Activated B cell treated with CpG ODN at 0.5 μM for 24 hours (primary cell): ENCODE data around the gene NEBL. TPM values are rescaled to one million over a fixed set of nuclear protein-coding genes. Genes with fewer than 3 reads are reported as not detected.

Experiments
- ATAC-seq: fragments of 200-7000 bp; cut with Tn5 transposase; one replicate; pipeline ENCODE4 v1.10.0; 2021; ENCODE audit warnings: low read depth, mild to moderate bottlenecking, moderate library complexity
- CTCF ChIA-PET: fragments of 350-600 bp; sonication (Branson Sonifier 250); formaldehyde crosslinking; loops from one replicate; lab custom pipeline; 2021; ENCODE audit warnings: antibody characterized with exemption; lab: Charles Lee
- POLR2A ChIA-PET: fragments of 350-600 bp; sonication (Branson Sonifier 250); formaldehyde crosslinking; loops from one replicate; lab custom pipeline; 2021; ENCODE audit warnings: antibody characterized with exemption; lab: Charles Lee
- DNase-seq: peaks from one replicate; pipeline ENCODE4 v3.0.0; 2022
- H3K27ac Mint-ChIP-seq: one replicate; pipeline ENCODE4 v1.8.0; 2020; ENCODE audit warnings: mixed read lengths
- H3K27me3 Mint-ChIP-seq: one replicate; pipeline ENCODE4 v1.8.0; 2021; ENCODE audit warnings: mixed read lengths
- H3K36me3 Mint-ChIP-seq: one replicate; pipeline ENCODE4 v1.8.0; 2021; ENCODE audit warnings: low read depth, mixed read lengths
- H3K4me1 Mint-ChIP-seq: one replicate; pipeline ENCODE4 v1.8.0; 2021; ENCODE audit warnings: mixed read lengths
- H3K4me3 Mint-ChIP-seq: one replicate; pipeline ENCODE4 v1.8.0; 2020; ENCODE audit warnings: mild to moderate bottlenecking, mixed read lengths
- H3K9me3 Mint-ChIP-seq: one replicate; pipeline ENCODE4 v1.8.0; 2020; ENCODE audit warnings: mixed read lengths
- intact Hi-C: fragments of 100-400 bp; cut with micrococcal nuclease; formaldehyde crosslinking; loops from one replicate; pipeline ENCODE4 v1.15.1; 2024
- total RNA-seq: library from RNA; stranded (reverse); gene quantifications from 2 replicates; pipeline ENCODE4 v1.2.3, GENCODE V29; 2022
- TF ChIP-seq, protein P1 (sequence below): fragments of 200-600 bp; IDR thresholded peaks from one replicate; pipeline ENCODE4 v1.8.0; 2022; ENCODE audit warnings: antibody characterized with exemption, mild to moderate bottlenecking

NEBL gene
- total RNA-seq, 1 donor from 2014 or later = not detected

DNA sequence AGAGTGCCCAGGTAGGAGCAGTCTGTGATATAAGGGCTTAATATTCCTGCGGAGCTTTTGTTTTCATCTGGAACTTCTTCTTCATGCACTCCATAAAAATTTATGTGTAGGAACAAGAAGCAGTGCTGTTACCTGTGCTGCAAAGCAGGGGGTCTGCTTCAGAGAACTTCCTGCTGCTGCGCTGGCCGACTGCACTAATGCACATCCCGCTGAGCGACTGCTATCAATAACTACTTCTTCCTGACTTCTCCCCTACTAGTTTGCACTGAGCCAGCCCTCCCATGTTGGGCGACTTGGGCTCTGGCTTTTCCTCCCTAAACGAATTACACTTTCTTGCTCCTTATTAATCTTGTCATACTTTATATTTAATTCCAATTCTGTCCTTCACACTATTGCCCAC is 150.3 kb downstream of the NEBL start:
- no peak for ATAC-seq
- Mint-ChIP-seq H3K36me3 (no peaks in the 10 kb centered on the region), H3K9me3 (peaks cover 13% of the 10 kb centered on the region), H3K27ac (no peak overlapping the region), H3K27me3 (no peaks in the 10 kb centered on the region), H3K4me1 (no peaks in the 10 kb centered on the region), H3K4me3 (no peak overlapping the region)
- POLR2A ChIA-PET = no interaction called here
- intact Hi-C loops = no loop called here
- no peak for DNase-seq
- TF ChIP-seq, protein P1, sequence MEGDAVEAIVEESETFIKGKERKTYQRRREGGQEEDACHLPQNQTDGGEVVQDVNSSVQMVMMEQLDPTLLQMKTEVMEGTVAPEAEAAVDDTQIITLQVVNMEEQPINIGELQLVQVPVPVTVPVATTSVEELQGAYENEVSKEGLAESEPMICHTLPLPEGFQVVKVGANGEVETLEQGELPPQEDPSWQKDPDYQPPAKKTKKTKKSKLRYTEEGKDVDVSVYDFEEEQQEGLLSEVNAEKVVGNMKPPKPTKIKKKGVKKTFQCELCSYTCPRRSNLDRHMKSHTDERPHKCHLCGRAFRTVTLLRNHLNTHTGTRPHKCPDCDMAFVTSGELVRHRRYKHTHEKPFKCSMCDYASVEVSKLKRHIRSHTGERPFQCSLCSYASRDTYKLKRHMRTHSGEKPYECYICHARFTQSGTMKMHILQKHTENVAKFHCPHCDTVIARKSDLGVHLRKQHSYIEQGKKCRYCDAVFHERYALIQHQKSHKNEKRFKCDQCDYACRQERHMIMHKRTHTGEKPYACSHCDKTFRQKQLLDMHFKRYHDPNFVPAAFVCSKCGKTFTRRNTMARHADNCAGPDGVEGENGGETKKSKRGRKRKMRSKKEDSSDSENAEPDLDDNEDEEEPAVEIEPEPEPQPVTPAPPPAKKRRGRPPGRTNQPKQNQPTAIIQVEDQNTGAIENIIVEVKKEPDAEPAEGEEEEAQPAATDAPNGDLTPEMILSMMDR = no peak
- CTCF ChIA-PET = no interaction called here

DNA sequence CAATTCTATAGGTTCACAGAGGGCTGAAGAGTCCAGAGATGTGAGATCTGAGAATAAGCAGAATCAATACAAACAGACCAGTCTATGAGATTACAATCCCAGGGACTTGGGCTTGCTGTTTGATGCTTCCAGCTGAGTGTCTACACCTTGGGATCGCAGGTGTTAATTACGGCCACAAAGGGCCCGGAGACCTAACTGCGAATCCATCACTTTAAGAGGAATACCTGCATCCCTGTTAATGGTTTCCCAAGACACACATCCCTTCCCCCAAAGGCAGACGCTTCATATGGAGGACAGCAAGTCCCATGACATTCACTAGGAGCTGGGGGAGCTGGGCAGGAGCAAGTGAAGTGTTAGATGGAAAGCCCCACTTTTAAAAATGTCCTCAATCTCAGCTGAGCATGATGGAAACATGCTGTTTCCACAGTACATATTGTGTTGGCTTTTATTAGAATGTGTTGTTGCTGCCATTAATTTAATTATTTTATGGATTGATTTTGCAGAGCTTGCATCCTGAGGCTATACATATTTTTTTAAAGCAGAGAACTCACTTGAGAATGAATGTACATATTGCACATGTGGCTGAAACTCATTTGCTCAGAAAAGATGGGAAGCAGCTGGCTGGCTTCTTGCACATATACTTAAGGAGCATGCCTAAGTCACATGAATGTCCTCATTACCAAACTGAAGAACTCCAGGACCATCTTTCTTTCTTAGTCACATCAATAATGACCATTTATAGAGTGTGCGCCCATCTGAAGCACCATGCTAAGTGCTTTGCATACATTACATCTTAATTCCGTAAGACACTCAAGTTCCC is 151.3 kb downstream of the NEBL start:
- Mint-ChIP-seq H3K4me3 (no peak overlapping the region), H3K36me3 (no peaks in the 10 kb centered on the region), H3K9me3 (peaks cover 11% of the 10 kb centered on the region), H3K27me3 (no peaks in the 10 kb centered on the region), H3K4me1 (no peaks in the 10 kb centered on the region), H3K27ac (no peak overlapping the region)
- TF ChIP-seq, protein P1 = no peak
- POLR2A ChIA-PET = no interaction called here
- ATAC-seq = no peak
- DNase-seq = no peak
- intact Hi-C loops = no loop called here
- CTCF ChIA-PET = no interaction called here

DNA sequence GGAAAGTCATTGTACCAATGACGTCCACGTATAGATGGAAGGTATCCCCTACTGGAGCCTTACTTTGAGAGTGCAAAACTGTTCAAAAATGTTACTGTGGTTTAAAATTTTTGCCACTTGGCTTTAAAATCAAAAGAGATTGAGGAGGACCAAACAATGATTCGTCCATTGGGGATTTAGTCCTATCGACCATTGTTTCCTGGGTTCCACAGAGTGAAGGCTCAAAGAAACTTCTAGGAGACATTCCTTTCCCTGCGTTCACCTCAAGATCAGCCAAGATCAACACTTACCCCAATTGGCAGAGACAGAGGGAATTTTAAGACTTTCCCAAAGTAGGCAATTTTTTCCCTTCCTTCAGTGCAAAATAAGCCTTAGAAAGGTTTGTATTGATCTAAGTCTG is 152.3 kb downstream of the NEBL start:
- TF ChIP-seq, protein P1 = no peak
- Mint-ChIP-seq H3K36me3 (no peaks in the 10 kb centered on the region), H3K4me3 (no peak overlapping the region), H3K4me1 (no peaks in the 10 kb centered on the region), H3K27ac (no peak overlapping the region), H3K27me3 (no peaks in the 10 kb centered on the region), H3K9me3 (peaks cover 2% of the 10 kb centered on the region)
- intact Hi-C loops = no loop called here
- ChIA-PET POLR2A (no interaction called here), CTCF (no interaction called here)
- ATAC-seq (no peak), DNase-seq (no peak)

DNA sequence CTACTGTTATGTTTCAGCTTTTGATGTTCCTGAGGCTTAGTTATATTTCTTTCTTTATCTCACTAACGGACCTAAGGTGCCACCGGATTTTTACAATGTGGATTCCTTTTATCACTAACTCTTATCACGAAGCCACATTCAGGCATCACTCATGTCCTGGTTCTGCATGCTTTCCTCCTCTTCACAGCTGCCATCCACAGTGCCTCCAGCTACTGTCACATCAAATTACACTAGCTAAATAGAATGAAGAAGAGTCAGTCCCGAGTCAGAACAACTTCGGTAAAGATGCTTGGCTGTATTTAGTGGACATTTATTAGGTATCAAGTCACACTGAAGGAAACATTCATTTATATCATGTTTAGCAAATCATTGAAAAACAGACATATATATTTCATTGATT is 153.2 kb downstream of the NEBL start:
- Mint-ChIP-seq H3K9me3 (no peaks in the 10 kb centered on the region), H3K27ac (no peak overlapping the region), H3K36me3 (no peaks in the 10 kb centered on the region), H3K27me3 (no peaks in the 10 kb centered on the region), H3K4me3 (no peak overlapping the region), H3K4me1 (no peaks in the 10 kb centered on the region)
- ATAC-seq (no peak), DNase-seq (no peak)
- TF ChIP-seq, protein P1 = no peak
- intact Hi-C loops = no loop called here
- ChIA-PET POLR2A (no interaction called here), CTCF (no interaction called here)

DNA sequence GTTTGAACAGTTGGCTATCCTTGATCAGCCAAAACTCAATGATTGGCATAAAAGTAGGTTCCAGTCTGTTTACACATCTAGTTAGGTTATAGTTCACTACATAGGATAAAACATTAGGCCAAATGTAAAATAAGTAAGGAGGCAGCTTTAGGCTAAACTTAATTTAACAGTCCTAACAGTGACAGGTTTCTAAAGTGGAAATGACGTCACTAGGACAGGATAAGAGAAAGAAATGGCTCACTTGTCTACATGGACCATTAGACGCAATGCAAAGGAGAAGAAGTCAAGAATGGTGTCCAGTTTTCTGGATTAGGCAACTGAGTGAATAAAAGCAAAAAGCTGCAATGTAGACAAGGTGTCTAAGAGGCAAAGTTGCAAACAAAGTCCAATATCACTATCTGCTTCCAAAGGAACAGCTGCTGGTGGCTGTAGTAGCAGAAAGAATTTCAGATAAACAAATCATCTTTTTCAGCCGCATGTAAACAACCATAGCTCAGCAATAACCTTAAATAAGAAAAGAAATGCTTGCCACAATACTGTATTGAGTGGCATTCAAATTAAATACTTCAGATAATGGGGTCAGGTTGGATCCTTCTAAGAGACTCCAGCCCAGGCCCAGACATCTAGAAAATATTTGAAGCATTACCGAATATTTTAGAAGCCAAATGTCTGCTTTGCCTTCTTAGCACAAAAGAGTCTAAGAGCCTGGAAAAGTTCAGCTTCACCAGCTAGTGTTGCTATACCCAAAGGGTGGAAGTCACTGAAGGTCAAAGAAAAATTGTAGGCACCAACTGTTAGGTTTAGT is 154.2 kb downstream of the NEBL start:
- no peak for DNase-seq
- no peaks in the 10 kb centered on the region for H3K4me1 Mint-ChIP-seq
- no peak for ATAC-seq
- H3K27ac Mint-ChIP-seq = no peak overlapping the region
- intact Hi-C loops = no loop called here
- no peaks in the 10 kb centered on the region for H3K9me3 Mint-ChIP-seq
- TF ChIP-seq, protein P1 = no peak
- H3K4me3 Mint-ChIP-seq = no peak overlapping the region
- CTCF ChIA-PET = no interaction called here
- H3K36me3 Mint-ChIP-seq = no peaks in the 10 kb centered on the region
- H3K27me3 Mint-ChIP-seq = no peaks in the 10 kb centered on the region
- POLR2A ChIA-PET = no interaction called here
